Right lobe of liver (tissue), 6 donors: ENCODE results near the gene CREB3L4. TPM values are rescaled to one million over a fixed set of nuclear protein-coding genes. Genes with fewer than 3 reads are reported as not detected.
A peak's percentile ranks its signal among the peaks of the same experiment; 100 is the strongest.

ENCODE experiments used
- ATAC-seq, 4 donors: fragments of 200-7000 bp; cut with Tn5 transposase; one replicate each; pipeline ENCODE4 v1.9.1; 2020; ENCODE audit warnings: mild to moderate bottlenecking in 4 of 4, moderate library complexity in 4 of 4
- DNase-seq, 3 donors: peaks; one replicate each; pipeline ENCODE4 v3.0.0-alpha.2; 2020
- H3K27ac ChIP-seq, 3 donors: fragments of 200-600 bp; one replicate each; pipeline ENCODE4 v1.8.0; 2022
- H3K27me3 ChIP-seq, 2 donors: fragments of 200-600 bp; one replicate each; pipeline ENCODE4 v1.8.0; 2022
- H3K36me3 ChIP-seq, 4 donors: fragments of 200-600 bp; sonication (generic) in 1 of 4; one replicate each; pipeline versions ENCODE4 v1.5.1 to v1.8.0; 2017 to 2022; ENCODE audit warnings: control low read depth in 1 of 4
- H3K4me1 ChIP-seq, 4 donors: fragments of 200-600 bp; sonication (generic) in 1 of 4; one replicate each; pipeline versions ENCODE4 v1.5.1 to v1.8.0; 2017 to 2022; ENCODE audit warnings: control low read depth in 1 of 4
- H3K4me3 ChIP-seq, 3 donors: fragments of 200-600 bp; one replicate each; pipeline ENCODE4 v1.8.0; 2022
- H3K9me3 ChIP-seq, 4 donors: fragments of 200-600 bp; sonication (generic) in 1 of 4; one replicate each; pipeline versions ENCODE4 v1.5.1 to v1.8.0; 2017 to 2022; ENCODE audit warnings: control low read depth in 1 of 4
- POLR2A ChIP-seq: fragments of 450-650 bp; IDR thresholded peaks from one replicate; pipeline ENCODE4 v1.6.1; 2017; ENCODE audit warnings: antibody characterized with exemption, mild to moderate bottlenecking
- WGBS: methylation state at CpG from one replicate; pipeline ENCODE4 v1.1.6; 2018; ENCODE audit warnings: low coverage, low lambda C conversion rate; ENCODE audit not compliant: insufficient coverage; ENCODE audit errors: missing lambda C conversion rate; 5-methylcytosine and 5-hydroxymethylcytosine counted together
- intact Hi-C, 2 donors: fragments of 100-400 bp; cut with DNase I; formaldehyde crosslinking; loops; one replicate each; pipeline versions ENCODE4 v1.11.2 to v1.14.1; 2022
- total RNA-seq, 6 experiments: library from RNA; depleted of rRNA in 2 of 6; stranded (reverse); fragments of >200 nt in 2 of 6; fragmentation: NEBNext Ultra II Directional in 3 of 6; extraction: Animal tissue kit (Norgen Biotek cat#: 25700) in 3 of 6; gene quantifications; one replicate each; pipeline versions ENCODE4 v1.1.0 to v1.2.4, GENCODE V29; 2016 to 2023
- TF ChIP-seq, protein P1 (sequence below), 4 donors: fragments of 200-600 bp in 3 of 4; fragments of 450-650 bp in 1 of 4; IDR thresholded peaks; one replicate each; pipeline versions ENCODE4 v1.5.1 to v1.8.0; 2016 to 2022; ENCODE audit warnings: antibody characterized with exemption in 4 of 4, mild to moderate bottlenecking in 2 of 4
- donor health status: DM: no; HTN: yes; CAD: no.
- donor health status: DM: no; HTN: no; CAD: no.
- donor health status: DM: no; HTN: no; CAD: no.
- donor health status: DM: no; HTN: yes; CAD: no.
- donor health status: DM: no; HTN: yes; CAD: no.

The CREB3L4 gene
- total RNA-seq, 6 experiments from 2014 or later: 4.9 to 11.1 (median 8.2) TPM

DNA sequence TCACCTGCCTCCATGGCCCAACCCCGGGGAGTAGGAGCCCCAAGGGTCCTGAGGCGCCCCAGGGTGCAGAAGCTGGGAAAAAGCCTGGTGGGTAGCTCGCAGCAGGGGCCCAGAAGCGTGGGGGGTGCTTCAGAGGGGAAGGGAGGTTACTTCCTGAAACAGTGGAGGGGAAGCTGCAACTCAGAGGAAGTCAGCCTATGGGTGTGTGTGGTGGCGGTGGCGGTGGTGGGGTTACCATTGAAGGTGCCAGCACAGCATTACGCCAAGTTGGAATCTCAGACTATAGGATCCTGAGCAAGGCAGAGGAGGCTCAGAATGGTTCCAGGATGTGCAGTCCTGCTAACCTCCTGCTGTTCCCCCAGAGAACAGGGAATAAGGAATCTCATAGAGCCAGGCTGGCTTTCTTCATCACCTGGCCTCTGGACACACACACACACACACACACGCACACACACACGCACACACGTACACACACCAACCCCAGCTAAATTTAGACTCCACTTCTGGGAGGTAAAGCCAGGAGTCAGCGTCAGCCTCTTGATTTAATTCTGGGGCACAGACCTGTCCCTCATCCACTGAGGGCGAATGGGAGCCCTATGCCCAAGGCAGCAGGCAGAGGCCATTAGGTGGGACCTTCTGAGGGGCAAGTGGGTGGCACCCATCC is 22.4 kb upstream of the CREB3L4 start:
- H3K4me1 ChIP-seq: peaks cover 0 to 34% (median 16%) of the 10 kb centered on the region in 4 donors
- peak overlapping the region; percentile 93 to 99 (median 94) for H3K4me3 ChIP-seq
- H3K36me3 ChIP-seq: peaks cover 0 to 15% (median 5%) of the 10 kb centered on the region in 4 donors
- H3K27me3 ChIP-seq: no peaks in the 10 kb centered on the region
- peak overlapping the region; percentile 97 to 100 (median 100) for H3K27ac ChIP-seq
- H3K9me3 ChIP-seq: no peaks in the 10 kb centered on the region
- 28% methylated on average over 7 of the region's 12 CpGs for WGBS
- TF ChIP-seq, protein P1, sequence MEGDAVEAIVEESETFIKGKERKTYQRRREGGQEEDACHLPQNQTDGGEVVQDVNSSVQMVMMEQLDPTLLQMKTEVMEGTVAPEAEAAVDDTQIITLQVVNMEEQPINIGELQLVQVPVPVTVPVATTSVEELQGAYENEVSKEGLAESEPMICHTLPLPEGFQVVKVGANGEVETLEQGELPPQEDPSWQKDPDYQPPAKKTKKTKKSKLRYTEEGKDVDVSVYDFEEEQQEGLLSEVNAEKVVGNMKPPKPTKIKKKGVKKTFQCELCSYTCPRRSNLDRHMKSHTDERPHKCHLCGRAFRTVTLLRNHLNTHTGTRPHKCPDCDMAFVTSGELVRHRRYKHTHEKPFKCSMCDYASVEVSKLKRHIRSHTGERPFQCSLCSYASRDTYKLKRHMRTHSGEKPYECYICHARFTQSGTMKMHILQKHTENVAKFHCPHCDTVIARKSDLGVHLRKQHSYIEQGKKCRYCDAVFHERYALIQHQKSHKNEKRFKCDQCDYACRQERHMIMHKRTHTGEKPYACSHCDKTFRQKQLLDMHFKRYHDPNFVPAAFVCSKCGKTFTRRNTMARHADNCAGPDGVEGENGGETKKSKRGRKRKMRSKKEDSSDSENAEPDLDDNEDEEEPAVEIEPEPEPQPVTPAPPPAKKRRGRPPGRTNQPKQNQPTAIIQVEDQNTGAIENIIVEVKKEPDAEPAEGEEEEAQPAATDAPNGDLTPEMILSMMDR (IDR thresholded peaks at IDR 0.05): no peak
- no peak for TF ChIP-seq POLR2A
- intact Hi-C loops: no loop called here
- ATAC-seq: peak; percentile 5 to 17 (median 8)
- peak in 2 of 3 donors; percentile 60 to 76 for DNase-seq

DNA sequence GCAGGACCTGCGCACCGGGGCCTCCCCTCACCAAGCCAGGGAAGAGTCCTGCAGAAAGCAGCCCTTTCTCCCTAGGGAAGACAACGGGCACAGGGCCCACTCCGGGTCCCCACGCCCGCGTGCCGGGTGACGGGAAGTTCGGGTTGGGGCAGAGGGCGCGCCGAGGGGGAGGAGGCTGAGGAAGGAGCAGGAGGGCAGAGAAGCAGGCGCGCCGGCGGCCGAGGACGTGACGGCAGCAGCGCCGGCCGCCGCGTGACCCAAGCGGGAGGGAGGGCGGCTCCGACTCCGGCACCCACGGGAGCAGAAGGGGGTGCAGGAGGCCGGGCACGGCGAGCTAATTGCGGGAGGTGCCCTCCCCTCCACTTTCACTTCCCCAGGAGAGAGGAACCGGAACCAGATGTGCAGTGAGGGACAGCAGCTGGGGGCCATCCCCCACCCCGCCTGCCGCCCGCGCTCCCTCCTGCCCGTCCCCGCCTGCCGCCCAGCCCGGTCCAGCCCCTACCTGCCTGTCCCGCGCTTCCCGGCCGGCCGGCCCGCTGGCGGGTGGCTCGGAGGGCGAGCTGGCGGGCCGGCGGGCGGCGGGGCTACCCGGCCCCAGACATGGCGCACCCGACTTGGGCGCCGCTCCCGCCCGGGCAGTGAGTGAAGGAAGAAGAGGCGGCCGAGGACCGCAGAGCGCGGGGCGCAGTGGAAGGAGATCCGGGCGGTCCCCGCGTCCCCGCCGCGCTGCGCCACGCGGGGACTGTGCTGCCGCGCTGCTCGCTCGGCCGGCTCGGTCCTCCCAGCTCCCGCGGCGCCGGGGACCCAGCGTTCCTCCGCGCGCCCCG is 21.7 kb upstream of the CREB3L4 start:
- intact Hi-C loops: no loop called here
- DNase-seq (peak; percentile 93 to 96 (median 94)), ATAC-seq (peak; percentile 73 to 80 (median 77))
- peak overlapping the region; percentile 97 to 100 (median 100) for H3K27ac ChIP-seq
- H3K36me3 ChIP-seq: peaks cover 0 to 17% (median 9%) of the 10 kb centered on the region in 4 donors
- peak overlapping the region; percentile 93 to 99 (median 94) for H3K4me3 ChIP-seq
- H3K4me1 ChIP-seq: peaks cover 0 to 34% (median 16%) of the 10 kb centered on the region in 4 donors
- H3K27me3 ChIP-seq: no peaks in the 10 kb centered on the region
- TF ChIP-seq, protein P1 (IDR thresholded peaks at IDR 0.05): no peak
- peak; percentile 66 for TF ChIP-seq POLR2A
- no peaks in the 10 kb centered on the region for H3K9me3 ChIP-seq
- 0% methylated on average over 5 of the region's 95 CpGs for WGBS

DNA sequence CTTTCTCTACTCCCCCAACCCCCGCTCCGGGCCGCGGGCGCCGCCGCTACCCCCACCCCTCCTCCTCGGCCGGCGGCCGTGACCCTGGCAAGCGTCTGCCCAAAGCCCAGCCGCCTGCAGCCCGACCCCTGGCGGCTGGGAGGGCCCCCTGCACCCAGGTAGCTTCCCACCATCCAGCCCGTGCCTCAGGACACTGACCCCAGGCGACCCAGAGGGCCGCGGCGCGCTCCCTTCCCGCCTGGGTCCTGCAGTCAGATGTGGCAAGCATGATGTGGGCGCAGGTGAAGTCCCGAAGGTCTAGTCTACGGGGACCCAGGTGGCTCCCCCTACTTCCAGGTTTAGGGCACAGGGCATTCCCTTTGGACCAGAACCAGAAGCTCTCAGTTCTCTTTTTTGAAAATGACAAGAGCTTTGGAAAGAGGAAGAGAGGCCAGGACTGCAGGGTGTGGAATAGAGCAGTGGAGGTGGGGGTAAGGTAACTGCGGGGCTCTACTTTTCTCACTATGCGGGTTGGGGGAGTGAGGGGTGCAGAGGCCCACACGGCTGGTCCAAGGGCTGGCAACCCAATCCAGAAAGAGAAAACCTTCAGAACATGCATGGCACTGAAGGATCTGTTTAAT is 21.0 kb upstream of the CREB3L4 start, which contains the start of gene DENND4B:
DENND4B (minus strand) TSS at position 97 of the 620 bp plus-strand sequence. CDS start 2,344 bp downstream, outside the sequence.
- ATAC-seq (peak; percentile 83 to 89 (median 84)), DNase-seq (peak; percentile 91)
- H3K4me1 ChIP-seq: peaks cover 0 to 34% (median 16%) of the 10 kb centered on the region in 4 donors
- intact Hi-C loops: no loop called here
- H3K4me3 ChIP-seq: peak within 1 kb of the TSS; percentile 93 to 99 (median 94)
- H3K9me3 ChIP-seq: no peaks in the 10 kb centered on the region
- H3K27ac ChIP-seq: peak within 1 kb of the TSS; percentile 97 to 100 (median 100)
- WGBS: 15% methylated on average over 10 of the region's 28 CpGs
- TF ChIP-seq, protein P1 (IDR thresholded peaks at IDR 0.05): peak; percentile 93 to 95 (median 94)
- TF ChIP-seq POLR2A: no peak
- peaks cover 0 to 25% (median 12%) of the 10 kb centered on the region in 4 donors for H3K36me3 ChIP-seq
- no peaks in the 10 kb centered on the region for H3K27me3 ChIP-seq

DNA sequence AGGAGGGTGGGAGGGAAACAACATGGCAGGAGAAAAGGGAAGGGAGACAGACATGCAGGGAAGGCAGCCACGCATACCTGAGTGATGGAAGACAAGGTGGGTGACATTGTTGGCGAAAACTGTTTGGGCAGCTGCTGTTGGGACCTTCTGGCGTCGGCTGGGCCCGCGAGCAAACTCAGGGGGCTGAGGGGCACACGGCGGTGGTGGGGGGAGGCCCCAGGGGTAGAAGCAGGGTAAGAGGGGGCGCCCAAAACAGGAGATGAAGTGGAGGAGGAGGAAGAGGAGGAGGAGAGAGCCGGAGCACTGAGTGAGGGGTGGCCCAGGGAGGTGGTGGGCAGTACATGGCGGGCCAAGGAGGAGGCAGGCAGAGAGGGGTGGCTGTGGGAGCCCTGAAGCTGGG is 16.5 kb upstream of the CREB3L4 start:
- Histone ChIP-seq H3K4me1 (peaks cover 0 to 37% (median 14%) of the 10 kb centered on the region in 4 donors), H3K27ac (no peak overlapping the region), H3K27me3 (no peaks in the 10 kb centered on the region), H3K9me3 (no peaks in the 10 kb centered on the region), H3K36me3 (peaks cover 0 to 42% (median 19%) of the 10 kb centered on the region in 4 donors), H3K4me3 (no peak overlapping the region)
- TF ChIP-seq, protein P1 (IDR thresholded peaks at IDR 0.05): no peak
- TF ChIP-seq POLR2A: no peak
- 95% methylated on average over 10 of the region's 11 CpGs for WGBS
- no peak for ATAC-seq
- intact Hi-C loops: no loop called here
- no peak for DNase-seq
